Lower leg skin (tissue), 3 donors: ENCODE results near the gene TNRC6A.

ENCODE experiments used
- POLR2A ChIP-seq, 2 donors: fragments of 450-650 bp; IDR thresholded peaks; one replicate each; pipeline ENCODE4 v1.6.1; 2016 to 2017; ENCODE audit warnings: antibody characterized with exemption in 2 of 2, mild to moderate bottlenecking in 1 of 2, moderate library complexity in 1 of 2
- TF ChIP-seq, protein P1 (sequence below), 3 donors: fragments of 450-650 bp; IDR thresholded peaks; one replicate each; pipeline ENCODE4 v1.5.1; 2016; ENCODE audit warnings: antibody characterized with exemption in 3 of 3, mild to moderate bottlenecking in 3 of 3, moderate library complexity in 2 of 3

DNA sequence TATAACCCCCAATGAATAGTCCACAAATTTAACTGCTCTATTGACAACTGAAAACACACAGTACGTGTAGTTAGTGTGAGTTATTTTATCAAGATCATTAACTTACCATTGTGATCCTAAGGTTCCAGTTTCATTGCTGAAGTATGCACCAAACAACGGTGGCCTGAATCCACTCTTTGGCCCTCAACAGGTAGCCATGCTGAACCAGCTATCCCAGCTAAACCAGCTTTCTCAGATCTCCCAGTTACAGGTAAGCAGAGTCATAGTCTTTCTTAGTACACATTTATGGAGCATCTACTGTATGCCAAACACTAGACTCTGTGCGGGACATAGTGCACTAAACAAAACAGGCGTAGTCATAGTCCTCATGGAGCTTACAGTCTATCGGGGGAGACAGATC lies 76.0 kb downstream of the TNRC6A start:
- TF ChIP-seq, protein P1, sequence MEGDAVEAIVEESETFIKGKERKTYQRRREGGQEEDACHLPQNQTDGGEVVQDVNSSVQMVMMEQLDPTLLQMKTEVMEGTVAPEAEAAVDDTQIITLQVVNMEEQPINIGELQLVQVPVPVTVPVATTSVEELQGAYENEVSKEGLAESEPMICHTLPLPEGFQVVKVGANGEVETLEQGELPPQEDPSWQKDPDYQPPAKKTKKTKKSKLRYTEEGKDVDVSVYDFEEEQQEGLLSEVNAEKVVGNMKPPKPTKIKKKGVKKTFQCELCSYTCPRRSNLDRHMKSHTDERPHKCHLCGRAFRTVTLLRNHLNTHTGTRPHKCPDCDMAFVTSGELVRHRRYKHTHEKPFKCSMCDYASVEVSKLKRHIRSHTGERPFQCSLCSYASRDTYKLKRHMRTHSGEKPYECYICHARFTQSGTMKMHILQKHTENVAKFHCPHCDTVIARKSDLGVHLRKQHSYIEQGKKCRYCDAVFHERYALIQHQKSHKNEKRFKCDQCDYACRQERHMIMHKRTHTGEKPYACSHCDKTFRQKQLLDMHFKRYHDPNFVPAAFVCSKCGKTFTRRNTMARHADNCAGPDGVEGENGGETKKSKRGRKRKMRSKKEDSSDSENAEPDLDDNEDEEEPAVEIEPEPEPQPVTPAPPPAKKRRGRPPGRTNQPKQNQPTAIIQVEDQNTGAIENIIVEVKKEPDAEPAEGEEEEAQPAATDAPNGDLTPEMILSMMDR (IDR thresholded peaks at IDR 0.05), result no peak
- no peak for TF ChIP-seq POLR2A (IDR thresholded peaks at IDR 0.05)
